ENCODE results near the gene CFH.

DNA sequence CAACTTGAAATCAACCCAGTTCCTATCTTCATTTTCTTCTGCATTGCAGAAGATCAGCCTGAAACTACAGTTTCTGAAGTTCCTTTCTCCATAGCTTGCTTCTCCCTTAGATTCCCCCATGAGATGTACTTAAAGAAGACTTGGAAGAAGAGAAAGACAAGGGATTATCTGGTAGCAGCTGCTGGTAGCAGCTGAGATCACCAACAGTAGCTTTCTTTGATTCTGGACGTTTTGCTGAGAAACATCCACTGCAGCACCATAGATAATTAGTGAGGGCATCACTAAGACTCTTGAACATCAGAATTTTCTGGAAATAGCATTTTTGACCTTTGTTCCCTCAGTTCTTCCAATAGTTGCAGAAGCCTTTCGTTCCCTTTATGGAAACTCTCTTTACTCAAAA, 122.3 kb downstream of the CFH start:
- TF ChIP-seq, protein P1, sequence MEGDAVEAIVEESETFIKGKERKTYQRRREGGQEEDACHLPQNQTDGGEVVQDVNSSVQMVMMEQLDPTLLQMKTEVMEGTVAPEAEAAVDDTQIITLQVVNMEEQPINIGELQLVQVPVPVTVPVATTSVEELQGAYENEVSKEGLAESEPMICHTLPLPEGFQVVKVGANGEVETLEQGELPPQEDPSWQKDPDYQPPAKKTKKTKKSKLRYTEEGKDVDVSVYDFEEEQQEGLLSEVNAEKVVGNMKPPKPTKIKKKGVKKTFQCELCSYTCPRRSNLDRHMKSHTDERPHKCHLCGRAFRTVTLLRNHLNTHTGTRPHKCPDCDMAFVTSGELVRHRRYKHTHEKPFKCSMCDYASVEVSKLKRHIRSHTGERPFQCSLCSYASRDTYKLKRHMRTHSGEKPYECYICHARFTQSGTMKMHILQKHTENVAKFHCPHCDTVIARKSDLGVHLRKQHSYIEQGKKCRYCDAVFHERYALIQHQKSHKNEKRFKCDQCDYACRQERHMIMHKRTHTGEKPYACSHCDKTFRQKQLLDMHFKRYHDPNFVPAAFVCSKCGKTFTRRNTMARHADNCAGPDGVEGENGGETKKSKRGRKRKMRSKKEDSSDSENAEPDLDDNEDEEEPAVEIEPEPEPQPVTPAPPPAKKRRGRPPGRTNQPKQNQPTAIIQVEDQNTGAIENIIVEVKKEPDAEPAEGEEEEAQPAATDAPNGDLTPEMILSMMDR (IDR thresholded peaks at IDR 0.05) = no peak
- TF ChIP-seq POLR2A (IDR thresholded peaks at IDR 0.05) = no peak

Data from gastroesophageal sphincter (tissue), 3 donors.